LHCN-M2 (cell line): ENCODE results near the gene RSPRY1. TPM values are rescaled to one million over a fixed set of nuclear protein-coding genes. Genes with fewer than 3 reads are reported as not detected.

ENCODE experiments used
- total RNA-seq: library from RNA; depleted of rRNA; stranded (reverse); fragments of >200 nt; gene quantifications from 2 replicates; pipeline ENCODE4 v1.2.3, GENCODE V29; 2014; rRNA removed

Gene RSPRY1
- total RNA-seq, 1 experiment from 2014 or later: 34.9 TPM

Other genes starting within 250 kb of the RSPRY1 start
- not detected in 2 replicates for gene CETP, start 224.4 kb upstream of the RSPRY1 start, total RNA-seq
- 12.1 and 22.3 TPM in 2 replicates for gene NLRC5, start 196.8 kb upstream of the RSPRY1 start, total RNA-seq
- 13.7 and 18.6 TPM in 2 replicates for gene CPNE2, start 93.7 kb upstream of the RSPRY1 start, total RNA-seq
- gene PSME3IP1, start 290 bp upstream of the RSPRY1 start, total RNA-seq: 102 and 109 TPM in 2 replicates
- 73.9 and 76.1 TPM in 2 replicates for gene ARL2BP, start 58.9 kb downstream of the RSPRY1 start, total RNA-seq
- not detected in 2 replicates for gene PLLP, start 98.3 kb downstream of the RSPRY1 start, total RNA-seq
- not detected in 2 replicates for gene CCL22, start 172.5 kb downstream of the RSPRY1 start, total RNA-seq
- gene CX3CL1, start 186.2 kb downstream of the RSPRY1 start, total RNA-seq: not detected in 2 replicates
- gene CCL17, start 218.4 kb downstream of the RSPRY1 start, total RNA-seq: not detected in 2 replicates